ENCODE measurements around the gene CCDC181.

DNA sequence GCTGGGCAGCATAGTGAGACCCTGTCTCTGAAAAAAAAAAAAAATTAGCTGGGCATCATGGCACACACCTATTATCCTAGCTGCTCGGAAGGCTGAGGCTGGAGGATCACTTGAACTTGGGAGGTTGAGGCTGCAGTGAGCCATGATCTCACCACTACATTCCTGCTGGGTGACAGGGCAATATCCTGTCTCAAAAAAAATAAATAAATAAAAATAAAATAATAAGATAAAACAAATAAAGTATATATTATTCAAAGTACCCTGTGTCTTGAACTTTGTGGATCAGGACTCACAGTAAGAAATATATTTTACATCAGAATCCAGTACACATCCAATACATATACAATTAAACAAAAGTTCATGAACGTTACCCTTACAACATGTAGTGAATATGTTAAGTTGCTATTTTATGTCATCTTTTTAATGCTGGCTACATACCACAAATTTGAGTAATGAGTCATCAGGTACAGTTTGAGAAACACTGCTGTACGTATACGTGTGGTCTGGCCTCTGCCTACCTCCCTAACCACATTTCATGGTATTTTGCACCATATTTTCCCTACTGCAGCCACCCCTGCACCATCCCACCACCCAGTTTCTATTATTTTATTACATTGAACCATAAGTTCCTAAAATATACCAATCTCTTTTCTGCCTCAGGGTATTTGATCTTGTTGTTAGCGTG lies 64.1 kb downstream of the CCDC181 start:
- no peak for TF ChIP-seq EP300 (IDR thresholded peaks at IDR 0.05; ENCODE audit: borderline replicate concordance)
- no peak for TF ChIP-seq RAD21 (IDR thresholded peaks at IDR 0.05; ENCODE audit: low read depth)
- no peak for TF ChIP-seq EGR1 (IDR thresholded peaks at IDR 0.05)
- TF ChIP-seq ZBTB7A (IDR thresholded peaks at IDR 0.05; ENCODE audit: low read depth) = no peak

All from Ishikawa (cell line).